GM18909 (cell line): ENCODE data around the gene ABCG2.

Experiments
- ATAC-seq: cut with Tn5 transposase; IDR thresholded peaks from one replicate; pipeline ENCODE4 v1.9.1; 2021; ENCODE audit warnings: mild to moderate bottlenecking; ENCODE audit not compliant: unreplicated experiment, poor library complexity

Gene ABCG2

DNA sequence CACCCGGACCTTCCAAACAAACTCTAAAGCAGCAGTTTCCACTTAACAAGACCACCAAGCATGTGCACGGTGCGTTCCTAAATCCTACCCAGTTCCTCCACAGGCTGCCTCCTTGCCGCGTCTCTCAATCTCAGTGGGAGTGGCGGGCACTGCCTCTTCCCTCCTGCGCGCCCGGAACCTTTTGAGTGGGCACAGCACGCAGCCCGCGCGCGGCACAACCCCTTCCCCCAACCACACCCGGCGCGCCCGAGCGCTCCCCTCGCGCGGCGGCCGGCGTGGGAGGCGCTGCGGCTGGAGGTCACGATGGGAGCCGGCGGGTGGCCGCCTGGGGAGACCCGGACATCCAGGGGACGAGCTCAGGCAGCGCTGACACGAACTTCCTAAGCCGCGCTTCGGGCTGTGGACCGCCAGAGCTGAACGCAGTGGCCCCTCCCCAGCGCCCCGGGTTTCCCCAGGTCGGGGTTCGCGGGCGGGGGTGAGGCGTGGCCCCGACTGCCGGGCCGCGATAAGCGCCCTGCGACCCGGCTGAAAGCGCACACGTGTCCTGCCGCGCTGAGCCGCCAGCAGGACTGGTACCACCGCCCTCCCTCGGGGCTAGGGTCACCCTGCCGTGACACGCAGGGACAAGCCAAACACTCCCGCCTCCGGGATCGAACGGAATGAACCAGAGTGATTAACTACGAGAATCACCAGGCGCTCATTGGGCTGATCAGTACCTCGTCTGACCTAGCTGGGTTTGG is at the start of gene ABCG2:
Gene ABCG2 (minus strand): TSS at position 151 of the 740 bp plus-strand sequence. CDS start 18,644 bp downstream, outside the sequence.
- ATAC-seq, result peak; percentile 76

DNA sequence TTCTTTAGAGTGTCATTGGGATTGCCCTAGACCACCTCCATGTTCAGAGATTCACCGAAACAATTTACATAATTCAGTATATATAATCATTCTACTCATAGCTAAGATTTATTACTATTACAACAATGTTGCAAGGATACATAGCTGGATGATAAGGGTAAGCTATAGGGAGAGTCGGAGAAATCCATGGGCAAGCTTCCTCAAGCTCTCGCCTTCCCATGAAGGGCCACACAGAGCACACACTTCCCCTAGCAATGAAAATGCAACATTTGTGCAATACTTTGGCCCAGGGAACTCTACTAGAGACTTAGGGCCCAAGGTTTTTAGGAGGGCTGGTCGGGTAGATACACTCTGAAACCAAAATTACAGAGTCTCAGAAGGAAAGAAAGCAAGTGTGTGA is 49.7 kb upstream of the ABCG2 start:
- ATAC-seq, result no peak

DNA sequence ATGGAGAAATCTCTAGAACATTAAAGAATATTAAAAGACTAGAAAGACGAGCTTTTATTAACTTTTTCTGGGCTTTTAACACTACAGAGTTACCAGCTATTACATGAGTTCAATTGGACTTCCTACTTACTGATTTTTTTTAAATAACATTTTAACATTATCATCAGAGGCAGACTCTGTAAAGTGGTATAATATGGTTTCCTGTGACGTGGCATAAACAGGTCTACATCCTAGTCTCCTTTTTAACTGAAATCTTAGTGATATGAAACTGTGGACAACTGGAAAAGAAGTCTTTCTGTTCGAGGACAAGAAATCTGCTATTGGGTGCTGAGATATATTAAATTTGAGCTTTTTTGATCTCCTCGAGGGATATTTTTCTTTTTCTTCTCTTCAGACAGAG is 48.7 kb upstream of the ABCG2 start:
- ATAC-seq, result no peak

DNA sequence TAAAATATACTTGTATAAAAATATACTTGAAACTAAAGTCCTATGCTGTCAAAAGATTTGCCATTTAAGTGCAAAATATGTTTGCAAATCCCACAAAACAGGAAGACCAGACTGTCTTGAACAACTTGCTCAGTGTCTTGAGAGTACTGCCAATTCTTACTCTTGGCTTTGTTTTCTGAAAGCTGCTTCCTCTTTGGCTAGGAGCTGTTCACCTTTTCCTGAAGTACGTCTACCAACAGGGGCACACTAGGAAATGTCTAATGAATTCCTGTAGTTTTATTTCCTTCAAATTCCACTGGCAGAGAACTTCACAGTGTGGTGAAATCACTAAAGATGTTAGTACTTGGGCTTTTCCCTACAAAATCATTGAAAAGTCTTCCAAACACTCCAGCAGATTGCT is 46.4 kb upstream of the ABCG2 start:
- no peak for ATAC-seq

DNA sequence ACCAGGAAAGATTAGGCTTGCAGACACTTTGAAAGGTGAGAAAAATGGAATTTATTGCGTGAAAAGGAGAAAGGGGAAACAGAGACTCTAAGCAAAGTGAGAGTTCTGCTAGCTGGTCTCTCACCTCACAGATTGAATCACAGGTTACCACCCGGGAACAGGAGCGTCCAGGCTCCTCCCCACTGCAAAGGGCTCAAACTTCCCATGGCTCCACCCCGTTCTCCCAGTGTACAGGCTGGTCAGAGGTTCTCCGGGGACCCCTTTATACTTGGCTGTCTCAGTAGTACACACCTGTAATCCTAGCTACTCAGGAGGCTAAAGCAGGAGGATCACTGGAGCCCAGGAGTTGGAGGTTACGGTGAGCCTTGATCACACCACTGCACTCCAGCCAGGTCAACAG is 44.0 kb upstream of the ABCG2 start:
- no peak for ATAC-seq

DNA sequence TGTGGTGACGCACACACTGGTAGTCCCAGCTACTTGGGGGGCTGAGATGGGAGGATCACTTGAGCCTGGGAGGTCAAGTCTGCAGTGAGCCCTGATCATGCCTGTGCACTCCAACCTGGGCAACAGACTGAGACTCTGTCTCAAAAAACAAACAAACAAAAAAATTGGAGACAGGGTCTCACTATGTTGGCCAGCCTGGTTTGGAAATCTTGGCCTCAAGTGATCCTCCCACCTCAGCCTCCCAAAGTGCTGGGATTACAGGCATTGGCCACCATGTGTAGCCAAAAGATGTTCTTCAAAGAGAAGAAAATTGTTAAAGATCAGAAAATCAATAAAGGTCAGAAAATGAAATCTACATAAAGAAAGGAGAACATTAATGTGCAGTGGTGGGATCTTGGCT is 41.7 kb upstream of the ABCG2 start:
- ATAC-seq, result no peak

DNA sequence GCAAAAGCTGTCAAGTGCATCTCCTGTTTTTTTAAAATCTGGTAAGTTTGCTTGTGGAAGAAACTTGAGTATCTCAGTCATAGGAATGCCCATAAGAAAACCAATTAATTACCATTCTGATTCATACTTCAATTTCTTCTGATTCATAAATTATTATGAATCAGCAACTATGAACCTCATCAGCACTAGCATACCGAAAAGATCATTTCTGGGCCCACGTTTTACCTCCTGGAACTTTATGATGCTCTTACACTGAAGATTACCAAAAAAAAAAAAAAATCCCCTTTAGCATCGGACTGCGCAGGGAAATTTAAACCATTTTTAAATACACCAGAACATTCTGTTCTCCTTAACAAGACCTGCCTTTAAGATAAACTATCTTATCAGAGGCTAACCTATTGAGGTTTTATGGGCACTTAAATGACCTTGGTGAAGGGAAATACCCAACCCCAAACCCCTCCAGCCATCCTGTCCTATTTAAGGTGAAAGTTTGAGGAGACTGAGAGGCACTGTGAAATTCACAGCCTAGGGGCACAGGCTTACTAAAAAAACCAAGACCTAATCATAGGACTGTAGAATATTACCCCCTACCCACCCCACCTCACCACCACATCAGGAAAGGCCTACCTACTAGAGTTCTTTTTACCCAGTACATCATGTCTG is 38.2 kb upstream of the ABCG2 start:
- ATAC-seq, result no peak

DNA sequence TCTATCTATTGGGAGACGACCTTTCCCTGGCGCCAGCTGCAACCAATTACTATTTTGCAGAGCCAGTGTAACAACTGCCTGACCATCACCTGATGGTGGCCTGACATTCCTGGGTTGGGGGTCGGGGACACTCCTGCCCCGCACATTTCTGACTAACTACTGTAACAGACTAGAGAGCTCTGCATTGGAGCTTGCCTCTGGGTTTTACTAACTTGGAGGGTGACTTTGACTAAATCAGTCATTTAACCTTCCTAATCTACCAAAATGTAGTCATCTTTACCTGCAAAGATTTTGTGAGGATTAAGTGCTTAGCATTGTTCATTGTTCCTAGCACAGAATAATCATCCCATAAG is 37.5 kb upstream of the ABCG2 start:
- no peak for ATAC-seq

DNA sequence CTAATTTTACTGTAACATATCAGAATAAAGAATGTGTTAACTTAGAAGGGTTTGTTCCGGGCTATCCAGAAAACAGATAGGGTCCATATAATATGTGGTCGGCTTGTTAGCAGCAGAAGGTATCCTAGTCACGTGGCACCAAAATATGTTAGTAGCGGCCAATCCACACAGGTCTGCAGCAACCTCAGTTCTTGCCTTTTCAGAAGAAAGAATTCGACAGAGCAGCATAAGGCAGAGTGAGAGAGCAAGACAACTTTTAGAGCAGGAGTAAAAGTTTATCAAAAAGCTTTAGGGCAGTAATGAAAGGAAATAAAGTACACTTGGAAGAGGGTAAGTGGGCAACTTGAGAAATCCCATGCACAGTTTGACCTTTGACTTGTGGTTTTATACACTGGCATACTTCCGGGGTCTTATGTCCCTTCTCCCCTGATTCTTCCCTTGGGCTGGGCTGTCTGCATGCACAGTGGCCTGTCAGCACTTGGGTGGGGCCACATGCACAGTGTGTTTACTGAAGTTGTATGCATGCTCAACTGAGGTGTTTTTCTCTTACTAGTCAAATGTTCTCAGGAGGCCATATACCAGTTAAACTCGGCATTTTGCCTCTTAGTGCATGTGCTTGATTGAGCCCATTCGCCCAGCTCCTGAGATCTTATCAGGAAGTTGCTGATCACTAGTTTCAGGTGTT is 37.0 kb upstream of the ABCG2 start:
- ATAC-seq, result no peak

DNA sequence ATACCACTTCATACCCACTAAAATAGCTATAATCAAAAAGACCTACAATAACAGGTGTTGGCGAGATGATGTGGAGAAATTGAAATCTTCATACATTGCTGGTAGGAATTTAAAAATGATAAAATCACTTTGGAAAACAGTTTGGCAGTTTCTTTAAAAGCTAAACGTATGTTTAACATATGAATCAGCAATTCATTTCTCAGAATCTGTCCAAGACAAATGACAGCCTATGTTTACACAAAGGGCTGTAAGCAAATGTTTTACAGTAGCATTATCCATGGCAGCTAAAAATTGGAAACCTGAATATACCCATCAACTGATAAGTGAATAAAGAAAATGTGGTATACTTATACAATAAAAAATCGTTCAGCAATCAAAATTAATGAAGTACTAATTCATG is 33.0 kb upstream of the ABCG2 start:
- ATAC-seq, result no peak

DNA sequence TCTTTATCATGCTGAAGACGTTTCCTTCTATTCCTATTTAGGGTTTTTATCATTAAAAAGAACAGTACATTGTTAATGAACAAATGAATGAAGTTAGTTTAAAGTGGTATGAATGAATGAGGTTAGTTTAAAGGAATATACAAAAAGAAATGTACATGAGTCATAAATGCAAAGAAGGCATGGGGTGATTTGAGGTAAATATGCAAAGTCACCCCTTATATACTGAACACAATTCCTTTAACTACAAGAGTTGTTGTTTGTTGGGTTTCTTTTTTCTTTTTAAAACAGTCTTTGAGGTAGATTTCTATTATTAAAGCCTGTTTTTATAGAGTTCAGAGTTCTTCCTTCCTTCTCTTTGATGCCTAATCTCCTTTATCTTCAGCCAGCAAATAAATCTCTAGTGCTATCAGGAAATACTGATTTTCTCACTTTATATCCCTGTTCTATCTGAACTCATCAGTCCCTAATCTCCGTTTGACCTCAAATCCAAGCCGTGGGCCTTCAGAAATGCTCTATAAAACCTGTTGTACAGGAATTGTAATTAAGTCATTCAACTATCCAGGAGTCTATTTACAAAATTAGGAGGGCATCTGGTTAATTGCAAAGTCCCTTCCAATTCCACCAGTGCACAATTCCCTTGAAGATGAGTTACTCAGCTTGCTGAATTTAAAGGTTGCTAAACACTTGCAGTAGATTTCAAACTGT is 31.6 kb upstream of the ABCG2 start:
- ATAC-seq, result no peak

DNA sequence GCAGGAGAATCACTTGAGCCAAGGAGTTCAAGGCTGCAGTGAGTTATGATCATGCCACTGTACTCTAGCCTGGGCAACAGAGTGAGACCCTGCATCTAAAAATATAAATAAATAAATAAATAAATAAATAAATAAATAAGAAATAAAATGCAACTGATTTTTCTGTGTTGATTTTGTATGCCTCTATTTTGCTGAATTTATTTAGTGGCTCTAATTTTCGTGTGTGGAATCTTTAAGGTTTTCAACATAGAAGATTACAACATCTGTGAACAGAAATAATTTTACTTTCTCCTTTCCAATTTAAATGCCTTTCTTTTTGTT is 30.9 kb upstream of the ABCG2 start:
- ATAC-seq, result no peak

DNA sequence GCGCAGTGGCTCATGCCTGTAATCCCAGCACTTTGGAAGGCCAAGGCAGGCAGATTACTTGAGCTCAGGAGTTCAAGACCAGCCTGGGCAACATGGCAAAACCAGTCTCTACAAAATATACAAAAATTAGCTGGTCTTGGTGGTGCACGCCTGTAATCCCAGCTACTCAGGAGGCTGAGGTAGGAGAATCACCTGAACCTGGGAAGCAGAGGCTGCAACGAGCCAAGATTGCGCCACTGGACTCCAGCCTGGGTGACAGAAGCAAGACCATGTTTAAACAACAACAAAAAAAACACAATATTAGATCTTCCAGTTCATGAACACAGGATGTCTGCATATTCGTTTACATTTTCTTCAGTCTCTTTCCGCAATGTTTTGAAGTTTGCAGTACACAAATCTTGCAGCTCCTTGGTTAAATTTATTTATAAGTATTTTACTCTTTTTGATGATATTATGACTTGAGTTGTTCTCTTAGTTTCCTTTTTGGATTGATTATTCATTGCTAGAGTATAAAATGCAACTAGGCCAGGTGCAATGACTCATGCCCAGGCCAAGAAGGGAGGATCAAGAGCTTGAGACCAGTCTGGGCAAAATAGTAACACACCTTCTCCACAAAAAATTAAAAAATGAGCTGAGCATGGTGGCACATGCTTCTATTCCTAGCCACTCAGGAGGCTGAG is 30.4 kb upstream of the ABCG2 start:
- no peak for ATAC-seq

DNA sequence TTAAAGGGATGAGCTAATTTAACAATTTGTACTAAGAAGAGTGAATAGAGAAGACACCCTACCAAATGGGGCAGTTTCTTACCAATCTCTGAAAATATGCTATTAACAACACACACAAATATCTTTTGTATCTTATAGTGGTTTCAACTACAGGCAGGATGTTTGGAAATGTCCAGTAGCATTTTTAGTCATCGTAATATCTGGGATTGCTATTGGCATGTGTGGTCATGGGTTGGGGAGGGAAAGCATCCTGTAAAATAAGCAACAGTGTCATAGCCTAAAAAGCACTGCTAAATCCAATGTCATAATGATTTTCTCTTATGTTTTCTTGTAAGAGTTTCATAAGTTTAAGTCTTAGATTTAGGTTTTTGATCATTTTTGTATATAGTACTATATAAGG is 29.3 kb upstream of the ABCG2 start:
- ATAC-seq, result no peak

DNA sequence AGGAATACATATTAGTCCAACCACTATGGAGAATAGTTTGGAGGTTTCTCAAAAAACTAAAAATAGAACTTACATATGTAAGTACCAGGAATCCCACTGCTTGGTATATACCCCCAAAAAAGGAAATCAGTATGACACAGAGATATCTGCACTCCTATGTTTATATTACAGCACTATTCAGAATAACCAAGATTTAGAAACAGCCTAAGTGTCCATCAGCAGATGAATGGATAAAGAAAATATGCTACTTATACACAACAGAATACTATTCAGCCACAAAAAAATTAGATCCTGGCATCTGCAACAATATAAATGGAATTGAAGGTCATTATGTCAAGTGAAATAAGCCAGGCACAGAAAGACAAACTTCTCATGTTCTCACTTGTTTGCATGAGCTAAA is 27.5 kb upstream of the ABCG2 start:
- ATAC-seq, result no peak

DNA sequence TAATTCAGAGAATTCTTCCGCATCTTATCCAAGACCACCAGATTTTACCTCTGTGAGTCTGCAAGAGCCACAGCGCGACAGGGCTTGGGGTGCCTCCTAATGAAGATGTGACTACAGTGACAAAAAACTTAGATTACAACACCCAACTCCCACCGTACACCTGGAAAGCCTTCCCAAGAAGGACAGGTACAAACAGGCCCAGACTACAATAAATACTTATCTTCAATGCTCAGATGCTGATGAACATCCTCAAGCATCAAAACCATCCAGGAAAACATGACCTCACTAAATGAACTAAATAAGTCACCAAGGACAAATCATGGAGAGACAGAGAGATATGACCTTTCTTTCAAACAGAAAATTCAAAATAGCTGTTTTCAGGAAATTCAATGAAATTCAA is 20.8 kb upstream of the ABCG2 start:
- no peak for ATAC-seq

DNA sequence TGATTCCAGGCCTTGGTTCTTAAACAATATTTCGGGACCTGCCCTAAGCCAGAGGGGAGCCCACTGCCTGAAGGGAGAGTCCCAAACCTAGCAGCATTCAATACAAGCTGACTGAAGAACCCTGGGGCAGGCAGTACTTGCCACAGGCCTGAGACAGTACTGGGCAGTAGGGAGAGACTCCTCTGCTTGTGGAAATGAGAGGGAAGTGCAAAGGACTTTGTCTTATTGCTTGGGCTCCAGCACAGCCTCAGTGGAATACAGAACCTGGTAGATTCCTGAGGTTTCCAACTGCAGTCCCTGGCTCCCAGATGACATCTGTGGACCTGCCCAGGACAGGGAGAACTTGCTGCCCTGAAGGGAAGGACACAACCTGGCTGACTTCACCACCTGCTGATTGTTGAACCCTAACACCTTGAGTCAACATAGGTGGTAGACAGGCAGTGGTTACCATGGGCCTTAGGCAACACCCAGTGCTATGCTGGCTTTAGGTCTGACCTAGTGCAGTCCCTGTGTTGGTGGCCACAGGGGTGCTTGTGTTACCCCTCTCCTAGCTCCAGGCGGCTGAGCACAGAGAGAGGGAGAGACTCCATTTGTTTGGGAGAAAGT is 20.3 kb upstream of the ABCG2 start:
- ATAC-seq, result no peak

DNA sequence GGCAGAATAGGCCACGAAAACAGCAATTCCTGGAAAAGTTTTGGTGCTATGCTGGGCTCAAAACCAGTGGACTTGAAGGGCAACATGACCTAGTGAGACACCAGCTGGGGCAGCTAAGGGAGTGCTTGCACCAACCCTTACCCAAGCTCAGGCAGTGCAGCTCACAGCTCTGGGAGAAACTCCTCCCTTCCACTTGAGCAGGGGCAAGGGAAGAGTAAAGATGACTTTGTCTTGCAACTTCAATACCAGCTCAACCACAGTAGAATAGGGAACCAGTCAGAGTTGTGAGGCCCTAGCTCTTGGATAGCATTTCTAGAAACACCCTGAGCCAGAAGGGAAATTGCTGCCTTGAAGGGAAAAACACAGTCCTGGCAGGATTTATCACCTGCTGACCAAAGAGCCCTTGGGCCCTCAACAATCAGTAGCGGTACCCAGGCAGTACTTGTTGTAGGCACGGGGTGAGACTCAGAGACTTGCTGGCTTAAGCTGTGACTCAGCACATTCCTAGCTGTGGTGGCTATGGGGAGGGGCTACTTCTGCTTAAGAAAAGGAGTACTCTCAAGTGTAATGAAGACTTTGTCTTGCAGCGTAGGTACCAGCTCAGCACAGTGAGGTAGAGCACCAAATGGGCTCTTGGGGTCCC is 19.7 kb upstream of the ABCG2 start:
- no peak for ATAC-seq

DNA sequence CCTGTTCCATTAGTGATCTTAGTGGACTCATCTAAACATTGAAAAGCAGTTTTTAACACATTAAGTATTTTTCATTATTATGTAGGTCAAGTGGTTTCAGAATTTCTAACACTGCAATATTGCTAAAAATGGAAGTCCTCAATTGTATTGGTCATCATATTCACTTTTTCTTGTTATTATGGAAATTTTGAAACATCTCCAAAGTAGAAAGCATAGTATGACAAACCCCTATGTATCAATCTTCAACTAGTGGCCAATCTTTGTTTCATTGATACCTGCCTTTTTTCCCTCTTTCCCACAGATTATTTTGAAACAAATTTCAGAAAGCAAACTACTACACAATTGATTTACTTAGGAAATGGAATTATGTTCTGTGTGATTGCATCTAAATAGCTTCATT is 14.5 kb upstream of the ABCG2 start:
- no peak for ATAC-seq

DNA sequence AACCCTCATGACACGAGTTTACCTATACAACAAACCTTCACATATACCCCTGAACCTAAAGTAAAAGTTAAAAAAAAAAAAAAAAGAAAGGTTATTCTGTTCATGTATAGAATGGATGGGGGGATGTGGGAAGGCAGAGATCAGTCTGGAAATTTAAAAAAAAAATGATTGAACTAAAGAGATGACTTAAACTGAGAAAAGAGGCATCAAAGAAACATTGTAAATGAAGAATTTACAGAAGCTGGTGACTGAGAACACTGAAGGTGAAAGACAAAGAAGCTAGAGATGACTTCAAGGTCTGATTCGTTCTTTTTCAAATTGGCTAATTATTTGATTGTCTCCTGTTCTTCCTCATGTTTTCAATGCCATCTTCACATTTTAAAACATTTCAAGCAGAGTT is 12.8 kb upstream of the ABCG2 start:
- no peak for ATAC-seq
